ENCODE data around the gene OR13H1. TPM values are rescaled to one million over a fixed set of nuclear protein-coding genes. Genes with fewer than 3 reads are reported as not detected.

Gene OR13H1
- total and polyA plus RNA-seq, 2 donors (not counting 3 experiments of a cell fraction or from before 2014, with no cell fraction given), result not detected

GRCh38 chrX:131521824-131522223 lies 22.1 kb upstream of the OR13H1 start:
- dilution Hi-C loops (cut with MboI; ENCODE audit: extremely low pct_ligation_motif_present, low sequenced_read_pairs) (no loop called here), intact Hi-C loops (cut with micrococcal nuclease) (no loop called here)
- Histone ChIP-seq H3K79me2 (ENCODE audit: control insufficient read depth, insufficient read depth, low read length) (no peaks in the 10 kb centered on the region), H3K9me3 (replicated peaks; ENCODE audit: control insufficient read depth, insufficient read depth, low read length) (no peaks in the 10 kb centered on the region), H3K4me2 (ENCODE audit: insufficient read depth, low read length) (no peak overlapping the region), H3K36me3 (ENCODE audit: control insufficient read depth in 2 of 2, extremely low read depth in 1 of 2, insufficient read depth in 2 of 2, low read length in 2 of 2) (no peaks in the 10 kb centered on the region), H3K4me3 (replicated peaks in 1 of 3; ENCODE audit: insufficient read depth in 1 of 3, low read depth in 1 of 3, low read length in 3 of 3) (no peak overlapping the region), H2AFZ (ENCODE audit: low read depth, low read length) (no peak overlapping the region), H3K9me1 (replicated peaks; ENCODE audit: control insufficient read depth, extremely low read depth, insufficient read depth, low read length) (no peaks in the 10 kb centered on the region), H4K20me1 (replicated peaks; ENCODE audit: control insufficient read depth, extremely low read depth, insufficient read depth, low read length) (no peaks in the 10 kb centered on the region), H3K4me1 (ENCODE audit: control insufficient read depth, extremely low read depth, insufficient read depth, low read length) (no peaks in the 10 kb centered on the region), H3K27ac (ENCODE audit: insufficient read depth, low read depth, low read length) (no peak overlapping the region), H3K27me3 (ENCODE audit: control insufficient read depth in 2 of 2, insufficient read depth in 2 of 2, low read length in 2 of 2) (no peaks in the 10 kb centered on the region), H3K9ac (replicated peaks; ENCODE audit: extremely low read depth, insufficient read depth, low read length) (no peak overlapping the region)
- FAIRE-seq (no peak), DNase-seq (ENCODE audit: low read depth, low spot score) (no peak)
- ChIA-PET CTCF (no interaction called here), POLR2A (no interaction called here)
- TF ChIP-seq EZH2 (IDR thresholded peaks at IDR 0.05; ENCODE audit: borderline replicate concordance, low read depth, low read length, severe bottlenecking) (no peak), POLR2A (IDR thresholded peaks at IDR 0.05; ENCODE audit: low read depth, low read length) (no peak), MYC (IDR thresholded peaks at IDR 0.05; ENCODE audit: low read depth, low read length) (no peak), MAX (IDR thresholded peaks at IDR 0.05; ENCODE audit: insufficient read depth, insufficient read length) (no peak)
- BruUV-seq (replicated peaks), result no TSS peak

GRCh38 chrX:131544218-131544617 lies 344 bp downstream of the OR13H1 start:
- Histone ChIP-seq H3K9me1 (replicated peaks; ENCODE audit: control insufficient read depth, extremely low read depth, insufficient read depth, low read length) (no peaks in the 10 kb centered on the region), H3K27me3 (ENCODE audit: control insufficient read depth in 2 of 2, insufficient read depth in 2 of 2, low read length in 2 of 2) (no peaks in the 10 kb centered on the region), H3K9me3 (replicated peaks; ENCODE audit: control insufficient read depth, insufficient read depth, low read length) (no peaks in the 10 kb centered on the region), H3K9ac (replicated peaks; ENCODE audit: extremely low read depth, insufficient read depth, low read length) (no peak overlapping the region), H3K36me3 (ENCODE audit: control insufficient read depth in 2 of 2, extremely low read depth in 1 of 2, insufficient read depth in 2 of 2, low read length in 2 of 2) (no peaks in the 10 kb centered on the region), H2AFZ (ENCODE audit: low read depth, low read length) (no peak overlapping the region), H3K4me1 (ENCODE audit: control insufficient read depth, extremely low read depth, insufficient read depth, low read length) (no peaks in the 10 kb centered on the region), H3K4me2 (ENCODE audit: insufficient read depth, low read length) (no peak overlapping the region), H3K27ac (ENCODE audit: insufficient read depth, low read depth, low read length) (no peak overlapping the region), H3K79me2 (ENCODE audit: control insufficient read depth, insufficient read depth, low read length) (no peaks in the 10 kb centered on the region), H3K4me3 (replicated peaks in 1 of 3; ENCODE audit: insufficient read depth in 1 of 3, low read depth in 1 of 3, low read length in 3 of 3) (no peak overlapping the region), H4K20me1 (replicated peaks; ENCODE audit: control insufficient read depth, extremely low read depth, insufficient read depth, low read length) (no peaks in the 10 kb centered on the region)
- POLR2A ChIA-PET, result no interaction called here
- BruUV-seq (replicated peaks), result no TSS peak
- TF ChIP-seq MAX (IDR thresholded peaks at IDR 0.05; ENCODE audit: insufficient read depth, insufficient read length) (no peak), MYC (IDR thresholded peaks at IDR 0.05; ENCODE audit: low read depth, low read length) (no peak), EZH2 (IDR thresholded peaks at IDR 0.05; ENCODE audit: borderline replicate concordance, low read depth, low read length, severe bottlenecking) (no peak), POLR2AphosphoS5 (IDR thresholded peaks at IDR 0.05; ENCODE audit: insufficient read depth, low read depth, low read length) (no peak), POLR2A (IDR thresholded peaks at IDR 0.05; ENCODE audit: low read depth, low read length) (no peak), CTCF (IDR thresholded peaks at IDR 0.05; ENCODE audit: extremely low read depth in 1 of 2, insufficient read depth in 1 of 2, low read depth in 1 of 2, low read length in 2 of 2) (no peak), JUN (IDR thresholded peaks at IDR 0.05; ENCODE audit: borderline replicate concordance, insufficient read depth, insufficient read length, low read depth) (no peak), GATA2 (IDR thresholded peaks at IDR 0.05; ENCODE audit: insufficient read depth, insufficient read length, low read depth, low read length) (no peak), FOS (IDR thresholded peaks at IDR 0.05; ENCODE audit: borderline replicate concordance, insufficient read depth, low read length) (no peak)
- intact Hi-C loops (cut with micrococcal nuclease), result no loop called here
- no peak for FAIRE-seq
- DNase-seq (ENCODE audit: low read depth, low spot score), result no peak
- dilution Hi-C loops (cut with MboI; ENCODE audit: extremely low pct_ligation_motif_present, low sequenced_read_pairs), result no loop called here
- CTCF ChIA-PET, result no interaction called here

Measured in endothelial cell of umbilical vein (primary cell).